Gastrocnemius medialis (tissue), 4 donors: ENCODE measurements around the gene MYO15A.

ENCODE experiments used
- CTCF ChIP-seq, 5 experiments: fragments of 450-650 bp in 3 of 5; fragments of 200-600 bp in 2 of 5; sonication (generic) in 2 of 5; IDR thresholded peaks in 4 of 5; conservative IDR thresholded peaks in 1 of 5; 1 replicate in 4 of 5; 2 replicates in 1 of 5; pipeline ENCODE4 v1.5.1; 2016 to 2019; ENCODE audit warnings: antibody characterized with exemption in 5 of 5, mild to moderate bottlenecking in 3 of 5, moderate library complexity in 3 of 5
- POLR2A ChIP-seq, 2 donors: fragments of 450-650 bp; IDR thresholded peaks; one replicate each; pipeline ENCODE4 v1.6.1; 2017; ENCODE audit warnings: antibody characterized with exemption in 2 of 2, mild to moderate bottlenecking in 2 of 2, moderate library complexity in 2 of 2

DNA sequence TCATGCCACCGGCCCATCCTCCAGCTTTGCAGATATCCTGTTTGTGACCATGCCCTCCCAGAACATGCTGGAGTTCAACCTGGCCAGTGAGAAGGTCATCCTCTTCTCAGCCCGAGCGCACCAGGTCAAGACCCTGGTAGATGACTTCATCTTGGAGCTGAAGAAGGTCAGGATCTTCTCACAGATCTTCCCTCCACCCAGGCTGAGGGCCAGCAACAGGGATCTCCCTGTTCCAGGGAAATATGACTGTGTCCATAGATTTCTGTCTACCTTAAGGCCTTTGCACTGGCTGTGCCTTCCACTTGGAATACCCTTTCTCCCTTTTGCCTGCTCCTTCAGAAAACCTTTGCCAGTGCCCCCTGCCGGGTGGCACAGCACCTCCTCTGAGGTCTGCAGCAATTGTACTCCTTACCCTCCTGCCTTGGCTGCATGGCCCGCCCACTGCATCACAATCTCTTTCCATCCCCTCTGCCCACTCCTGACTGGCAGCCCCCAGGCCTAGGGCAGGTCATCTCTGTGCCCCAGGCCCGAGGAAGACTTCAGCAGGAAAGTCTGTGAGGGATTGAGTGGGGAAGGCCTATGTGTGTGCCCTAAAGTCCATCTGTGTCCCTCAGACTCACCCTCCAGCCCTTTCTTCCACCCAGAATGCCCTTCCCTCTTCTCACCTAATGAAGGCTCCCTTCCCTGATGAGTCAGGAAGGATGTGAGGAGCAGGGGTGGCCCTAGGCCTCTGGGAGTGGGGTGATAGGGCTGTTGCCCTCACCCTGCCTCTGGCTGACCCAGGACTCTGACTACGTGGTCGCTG is 47.8 kb downstream of the MYO15A start:
- no peak for TF ChIP-seq CTCF (IDR thresholded peaks at IDR 0.05 in 4 of 5, conservative IDR thresholded peaks at IDR 0.05 in 1 of 5)
- TF ChIP-seq POLR2A (IDR thresholded peaks at IDR 0.05), result no peak
